Mucosa of rectum (tissue), 2 donors: ENCODE results near the gene FIGLA.
A peak's percentile ranks its signal among the peaks of the same experiment; 100 is the strongest.

Experiments used
- H3K27ac ChIP-seq, 2 donors: one replicate each; pipeline ENCODE4 v1.7.0; 2013; ENCODE audit warnings: inconsistent platforms in 2 of 2, low read depth in 2 of 2, low read length in 2 of 2
- H3K27me3 ChIP-seq, 2 donors: one replicate each; pipeline ENCODE4 v1.7.0; 2013; ENCODE audit warnings: low read length in 2 of 2; ENCODE audit not compliant: control insufficient read depth in 2 of 2, insufficient read depth in 2 of 2
- H3K36me3 ChIP-seq, 2 donors: one replicate each; pipeline ENCODE4 v1.7.0; 2013; ENCODE audit warnings: low read length in 2 of 2; ENCODE audit not compliant: control insufficient read depth in 2 of 2, insufficient read depth in 2 of 2
- H3K4me1 ChIP-seq, 2 donors: one replicate each; pipeline ENCODE4 v1.7.0; 2013; ENCODE audit warnings: low read length in 2 of 2, mild to moderate bottlenecking in 1 of 2; ENCODE audit not compliant: control insufficient read depth in 2 of 2, insufficient read depth in 2 of 2
- H3K4me3 ChIP-seq, 2 donors: one replicate each; pipeline ENCODE4 v1.7.0; 2013; ENCODE audit warnings: low read length in 2 of 2
- H3K9ac ChIP-seq, 2 donors: one replicate each; pipeline ENCODE4 v1.7.0; 2013; ENCODE audit warnings: low read length in 2 of 2, low read depth in 1 of 2, mild to moderate bottlenecking in 1 of 2
- H3K9me3 ChIP-seq, 2 donors: one replicate each; pipeline ENCODE4 v1.7.0; 2013; ENCODE audit warnings: low read length in 2 of 2; ENCODE audit not compliant: control insufficient read depth in 2 of 2
- donor health status: healthy.
- donor health status: Normal muscosa, but diverticular disease.

The FIGLA gene

GRCh38 chr2:70795164-70795995 is 4.9 kb upstream of the FIGLA start:
- Histone ChIP-seq H3K27ac (no peak overlapping the region), H3K36me3 (no peaks in the 10 kb centered on the region), H3K27me3 (peaks cover 13 to 14% of the 10 kb centered on the region in 2 donors), H3K4me1 (no peaks in the 10 kb centered on the region), H3K4me3 (no peak overlapping the region), H3K9me3 (no peaks in the 10 kb centered on the region), H3K9ac (no peak overlapping the region)

- H3K9me3 ChIP-seq = no peaks in the 10 kb centered on the region
- no peak overlapping the region for H3K4me3 ChIP-seq
- H3K4me1 ChIP-seq = no peaks in the 10 kb centered on the region
- no peaks in the 10 kb centered on the region for H3K36me3 ChIP-seq
- no peak overlapping the region for H3K9ac ChIP-seq
- H3K27ac ChIP-seq = no peak overlapping the region
- H3K27me3 ChIP-seq = peaks cover 22% of the 10 kb centered on the region in 2 donors
Measured at GRCh38 chr2:70793450-70793849, 3.0 kb upstream of the FIGLA start.

GRCh38 chr2:70789304-70790135 is 923 bp downstream of the FIGLA start:
- H3K9ac ChIP-seq = no peak overlapping the region

GRCh38 chr2:70785137-70785911 is 5.1 kb downstream of the FIGLA start:
- H3K9ac ChIP-seq = no peak overlapping the region
- no peak overlapping the region for H3K27ac ChIP-seq
- no peak overlapping the region for H3K4me3 ChIP-seq
- peaks cover 15 to 24% of the 10 kb centered on the region in 2 donors for H3K27me3 ChIP-seq
- no peaks in the 10 kb centered on the region for H3K9me3 ChIP-seq
- no peaks in the 10 kb centered on the region for H3K4me1 ChIP-seq
- no peaks in the 10 kb centered on the region for H3K36me3 ChIP-seq

More at GRCh38 chr2:70789304-70790135, 923 bp downstream of the FIGLA start:
- peaks cover 25 to 27% of the 10 kb centered on the region in 2 donors for H3K27me3 ChIP-seq
- H3K27ac ChIP-seq = no peak overlapping the region
- no peaks in the 10 kb centered on the region for H3K9me3 ChIP-seq
- H3K4me1 ChIP-seq = no peaks in the 10 kb centered on the region
- peak overlapping the region; percentile 13 to 35 for H3K4me3 ChIP-seq
- H3K36me3 ChIP-seq = no peaks in the 10 kb centered on the region

GRCh38 chr2:70784320-70784719 is 6.1 kb downstream of the FIGLA start:
- no peaks in the 10 kb centered on the region for H3K4me1 ChIP-seq
- H3K4me3 ChIP-seq = no peak overlapping the region
- no peaks in the 10 kb centered on the region for H3K9me3 ChIP-seq
- H3K27me3 ChIP-seq = peaks cover 11 to 18% of the 10 kb centered on the region in 2 donors
- no peak overlapping the region for H3K27ac ChIP-seq
- H3K36me3 ChIP-seq = no peaks in the 10 kb centered on the region
- no peak overlapping the region for H3K9ac ChIP-seq

GRCh38 chr2:70779911-70780545 is 10.4 kb downstream of the FIGLA start:
- no peaks in the 10 kb centered on the region for H3K36me3 ChIP-seq
- H3K4me1 ChIP-seq = no peaks in the 10 kb centered on the region
- no peak overlapping the region for H3K4me3 ChIP-seq
- H3K27ac ChIP-seq = no peak overlapping the region
- H3K9ac ChIP-seq = no peak overlapping the region
- H3K27me3 ChIP-seq = peaks cover 6 to 16% of the 10 kb centered on the region in 2 donors
- H3K9me3 ChIP-seq = no peaks in the 10 kb centered on the region

- no peaks in the 10 kb centered on the region for H3K36me3 ChIP-seq
- no peak overlapping the region for H3K9ac ChIP-seq
- no peak overlapping the region for H3K27ac ChIP-seq
- H3K9me3 ChIP-seq = no peaks in the 10 kb centered on the region
- H3K4me3 ChIP-seq = no peak overlapping the region
- no peaks in the 10 kb centered on the region for H3K4me1 ChIP-seq
- H3K27me3 ChIP-seq = peaks cover 6 to 16% of the 10 kb centered on the region in 2 donors
Measured at GRCh38 chr2:70779491-70779890, 11.0 kb downstream of the FIGLA start.

- H3K9ac ChIP-seq = no peak overlapping the region
- H3K27me3 ChIP-seq = peaks cover 11 to 16% of the 10 kb centered on the region in 2 donors
- no peak overlapping the region for H3K4me3 ChIP-seq
- no peaks in the 10 kb centered on the region for H3K9me3 ChIP-seq
- no peak overlapping the region for H3K27ac ChIP-seq
- no peaks in the 10 kb centered on the region for H3K4me1 ChIP-seq
- no peaks in the 10 kb centered on the region for H3K36me3 ChIP-seq
Measured at GRCh38 chr2:70778676-70779075, 11.8 kb downstream of the FIGLA start.

- Histone ChIP-seq H3K27me3 (peaks cover 16% of the 10 kb centered on the region in 2 donors), H3K4me3 (no peak overlapping the region), H3K36me3 (no peaks in the 10 kb centered on the region), H3K9ac (no peak overlapping the region), H3K4me1 (no peaks in the 10 kb centered on the region), H3K9me3 (no peaks in the 10 kb centered on the region), H3K27ac (no peak overlapping the region)
Measured at GRCh38 chr2:70777450-70777849, 13.0 kb downstream of the FIGLA start.
